Measurements from ENCODE around the gene ESR1. TPM values are rescaled to one million over a fixed set of nuclear protein-coding genes. Genes with fewer than 3 reads are reported as not detected.

Gene ESR1
- total and polyA plus RNA-seq, 7 experiments from 2014 or later: 0.59 to 5.2 (median 2.8) TPM

DNA sequence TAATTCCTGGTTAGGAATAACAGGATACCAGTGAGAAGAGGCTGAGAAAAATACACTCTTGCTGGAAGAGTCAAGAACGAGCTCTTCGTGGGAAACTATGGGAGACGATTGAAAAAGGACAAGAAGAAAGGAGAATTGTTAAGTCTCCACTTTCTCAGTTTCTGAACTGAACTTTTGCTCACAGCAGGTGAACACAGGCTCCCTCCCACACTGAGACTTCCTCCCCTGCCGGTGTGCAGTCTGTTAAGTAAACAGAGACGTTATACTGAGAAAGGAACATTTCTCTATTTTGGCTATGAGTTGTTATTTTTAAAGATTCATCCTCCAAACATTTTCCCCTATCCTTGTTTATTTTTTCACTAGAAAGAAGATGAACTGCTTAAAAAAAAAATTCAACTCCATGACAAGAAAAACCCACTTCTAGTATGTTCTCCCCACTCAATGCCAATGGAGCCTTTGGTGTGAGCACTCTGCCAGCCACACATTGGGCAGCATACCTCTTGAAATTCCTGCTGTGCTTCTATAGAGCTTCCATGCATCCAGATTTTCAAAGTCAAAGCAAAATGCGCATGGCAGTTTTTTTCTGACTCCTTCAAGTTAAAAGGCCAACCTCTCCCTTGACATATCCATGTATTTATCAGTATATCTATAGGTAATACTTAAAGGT is 250.5 kb downstream of the ESR1 start:
- no peaks in the 10 kb centered on the region for H3K4me1 ChIP-seq (ENCODE audit: control insufficient read depth in 2 of 2, insufficient read depth in 2 of 2, low read length in 2 of 2)
- no peaks in the 10 kb centered on the region for H3K9me3 ChIP-seq (ENCODE audit: control insufficient read depth in 2 of 3, low read length in 3 of 3)
- ChIA-PET POLR2A (no interaction called here), CTCF (no interaction called here)
- DNase-seq (no peak), ATAC-seq (no peak)
- H3K4me1 Mint-ChIP-seq: peaks cover 0 to 12% (median 3%) of the 10 kb centered on the region in 7 donors
- no peak overlapping the region for H3K27ac ChIP-seq (ENCODE audit: low read depth, low read length)
- no peaks in the 10 kb centered on the region for H3K36me3 ChIP-seq (ENCODE audit: control insufficient read depth in 2 of 3, insufficient read depth in 3 of 3, low read length in 3 of 3)
- H3K9me3 Mint-ChIP-seq: peaks cover 0 to 5% (median 0%) of the 10 kb centered on the region in 11 donors
- H3K36me3 Mint-ChIP-seq: peaks cover 0 to 19% (median 13%) of the 10 kb centered on the region in 5 donors
- intact Hi-C loops (cut with micrococcal nuclease): no loop called here
- peaks cover 0 to 4% of the 10 kb centered on the region in 2 donors for H3K27me3 ChIP-seq (ENCODE audit: control insufficient read depth in 2 of 2, insufficient read depth in 2 of 2, low read length in 2 of 2)
- no peak overlapping the region for H3K4me3 ChIP-seq (ENCODE audit: low read length)
- H3K4me3 Mint-ChIP-seq: no peak overlapping the region
- peaks cover 0 to 9% (median 6%) of the 10 kb centered on the region in 5 donors for H3K27me3 Mint-ChIP-seq
- no peak overlapping the region for H3K27ac Mint-ChIP-seq

DNA sequence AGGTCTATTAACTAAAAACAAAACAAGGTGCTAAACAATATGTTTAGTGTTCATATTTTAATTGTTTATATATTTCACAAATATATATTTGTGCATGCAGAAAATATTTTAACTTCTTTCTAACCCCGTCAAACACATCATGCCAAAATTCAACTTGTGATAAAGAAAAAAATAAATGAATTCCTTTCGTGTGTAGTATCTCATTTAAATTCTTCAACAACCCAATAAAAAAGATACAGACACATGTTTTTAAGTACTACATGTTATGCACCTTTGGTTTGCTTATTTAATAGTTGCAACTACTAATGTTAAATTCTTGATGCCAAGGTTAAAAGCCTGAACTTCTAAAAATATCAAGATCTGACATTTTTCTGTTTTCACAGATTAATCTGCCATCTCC is 252.4 kb downstream of the ESR1 start:
- ATAC-seq (no peak), DNase-seq (no peak)
- POLR2A ChIA-PET: no interaction called here
- intact Hi-C loops (cut with micrococcal nuclease): no loop called here
- no peaks in the 10 kb centered on the region for H3K9me3 ChIP-seq (ENCODE audit: control insufficient read depth in 2 of 3, low read length in 3 of 3)
- H3K4me1 Mint-ChIP-seq: peaks cover 0 to 15% (median 3%) of the 10 kb centered on the region in 7 donors
- no peak overlapping the region for H3K4me3 Mint-ChIP-seq
- H3K27ac Mint-ChIP-seq: no peak overlapping the region
- H3K4me3 ChIP-seq (ENCODE audit: low read length): no peak overlapping the region
- CTCF ChIA-PET: no interaction called here
- H3K9me3 Mint-ChIP-seq: peaks cover 0 to 5% (median 0%) of the 10 kb centered on the region in 11 donors
- H3K4me1 ChIP-seq (ENCODE audit: control insufficient read depth in 2 of 2, insufficient read depth in 2 of 2, low read length in 2 of 2): no peaks in the 10 kb centered on the region
- no peaks in the 10 kb centered on the region for H3K36me3 ChIP-seq (ENCODE audit: control insufficient read depth in 2 of 3, insufficient read depth in 3 of 3, low read length in 3 of 3)
- H3K27ac ChIP-seq (ENCODE audit: low read depth, low read length): no peak overlapping the region
- H3K27me3 Mint-ChIP-seq: peaks cover 0 to 9% (median 6%) of the 10 kb centered on the region in 5 donors
- peaks cover 0 to 4% of the 10 kb centered on the region in 2 donors for H3K27me3 ChIP-seq (ENCODE audit: control insufficient read depth in 2 of 2, insufficient read depth in 2 of 2, low read length in 2 of 2)
- H3K36me3 Mint-ChIP-seq: peaks cover 0 to 32% (median 16%) of the 10 kb centered on the region in 5 donors

DNA sequence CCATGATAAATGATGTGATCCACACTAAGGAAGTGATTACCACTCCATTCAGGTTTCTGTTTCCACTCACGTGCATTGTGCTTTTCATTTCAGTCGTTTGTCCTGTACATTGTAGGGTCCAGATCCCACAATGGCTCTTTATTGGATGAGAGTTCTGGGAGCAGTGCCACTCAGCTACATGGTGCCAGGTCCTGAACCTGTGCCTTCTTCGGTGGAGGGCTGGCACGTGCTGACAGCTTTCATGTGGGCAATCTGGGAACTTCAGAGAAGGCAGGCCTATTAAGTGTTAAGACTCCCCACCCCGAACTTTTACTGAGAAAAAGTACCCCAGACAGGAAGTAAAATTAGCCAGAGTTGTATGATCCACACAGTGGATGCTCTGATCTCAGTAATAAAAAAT is 255.0 kb downstream of the ESR1 start:
- peaks cover 0 to 36% (median 16%) of the 10 kb centered on the region in 5 donors for H3K36me3 Mint-ChIP-seq
- H3K27me3 Mint-ChIP-seq: peaks cover 0 to 9% (median 6%) of the 10 kb centered on the region in 5 donors
- no peaks in the 10 kb centered on the region for H3K4me1 ChIP-seq (ENCODE audit: control insufficient read depth in 2 of 2, insufficient read depth in 2 of 2, low read length in 2 of 2)
- H3K27ac Mint-ChIP-seq: no peak overlapping the region
- no peak overlapping the region for H3K4me3 Mint-ChIP-seq
- POLR2A ChIA-PET: no interaction called here
- H3K4me3 ChIP-seq (ENCODE audit: low read length): no peak overlapping the region
- H3K9me3 Mint-ChIP-seq: peaks cover 0 to 5% (median 0%) of the 10 kb centered on the region in 11 donors
- no peak overlapping the region for H3K27ac ChIP-seq (ENCODE audit: low read depth, low read length)
- H3K27me3 ChIP-seq (ENCODE audit: control insufficient read depth in 2 of 2, insufficient read depth in 2 of 2, low read length in 2 of 2): peaks cover 0 to 4% of the 10 kb centered on the region in 2 donors
- intact Hi-C loops (cut with micrococcal nuclease): no loop called here
- ATAC-seq (no peak), DNase-seq (no peak)
- CTCF ChIA-PET: no interaction called here
- no peaks in the 10 kb centered on the region for H3K9me3 ChIP-seq (ENCODE audit: control insufficient read depth in 2 of 3, low read length in 3 of 3)
- no peaks in the 10 kb centered on the region for H3K36me3 ChIP-seq (ENCODE audit: control insufficient read depth in 2 of 3, insufficient read depth in 3 of 3, low read length in 3 of 3)
- peaks cover 0 to 15% (median 3%) of the 10 kb centered on the region in 7 donors for H3K4me1 Mint-ChIP-seq

- H3K36me3 Mint-ChIP-seq: peaks cover 0 to 36% (median 16%) of the 10 kb centered on the region in 5 donors
- H3K27me3 Mint-ChIP-seq: peaks cover 0 to 7% (median 6%) of the 10 kb centered on the region in 5 donors
- Histone ChIP-seq H3K4me3 (ENCODE audit: low read length) (no peak overlapping the region), H3K27me3 (ENCODE audit: control insufficient read depth in 2 of 2, insufficient read depth in 2 of 2, low read length in 2 of 2) (peaks cover 0 to 4% of the 10 kb centered on the region in 2 donors), H3K36me3 (ENCODE audit: control insufficient read depth in 2 of 3, insufficient read depth in 3 of 3, low read length in 3 of 3) (no peaks in the 10 kb centered on the region), H3K27ac (ENCODE audit: low read depth, low read length) (no peak overlapping the region), H3K4me1 (ENCODE audit: control insufficient read depth in 2 of 2, insufficient read depth in 2 of 2, low read length in 2 of 2) (no peaks in the 10 kb centered on the region), H3K9me3 (ENCODE audit: control insufficient read depth in 2 of 3, low read length in 3 of 3) (no peaks in the 10 kb centered on the region)
- DNase-seq (no peak), ATAC-seq (no peak)
- peaks cover 0 to 5% (median 0%) of the 10 kb centered on the region in 11 donors for H3K9me3 Mint-ChIP-seq
- H3K27ac Mint-ChIP-seq: no peak overlapping the region
- intact Hi-C loops (cut with micrococcal nuclease): no loop called here
- ChIA-PET CTCF (no interaction called here), POLR2A (interaction anchor here (0.6 kb wide), 1 partner anchor 1298 kb away, joined by 3 read pairs; no protein-coding TSS in a partner anchor)
- no peak overlapping the region for H3K4me3 Mint-ChIP-seq
- peaks cover 0 to 11% (median 3%) of the 10 kb centered on the region in 7 donors for H3K4me1 Mint-ChIP-seq
These were observed 255.9 kb downstream of the ESR1 start for GRCh38 chr6:152063170-152063921.

DNA sequence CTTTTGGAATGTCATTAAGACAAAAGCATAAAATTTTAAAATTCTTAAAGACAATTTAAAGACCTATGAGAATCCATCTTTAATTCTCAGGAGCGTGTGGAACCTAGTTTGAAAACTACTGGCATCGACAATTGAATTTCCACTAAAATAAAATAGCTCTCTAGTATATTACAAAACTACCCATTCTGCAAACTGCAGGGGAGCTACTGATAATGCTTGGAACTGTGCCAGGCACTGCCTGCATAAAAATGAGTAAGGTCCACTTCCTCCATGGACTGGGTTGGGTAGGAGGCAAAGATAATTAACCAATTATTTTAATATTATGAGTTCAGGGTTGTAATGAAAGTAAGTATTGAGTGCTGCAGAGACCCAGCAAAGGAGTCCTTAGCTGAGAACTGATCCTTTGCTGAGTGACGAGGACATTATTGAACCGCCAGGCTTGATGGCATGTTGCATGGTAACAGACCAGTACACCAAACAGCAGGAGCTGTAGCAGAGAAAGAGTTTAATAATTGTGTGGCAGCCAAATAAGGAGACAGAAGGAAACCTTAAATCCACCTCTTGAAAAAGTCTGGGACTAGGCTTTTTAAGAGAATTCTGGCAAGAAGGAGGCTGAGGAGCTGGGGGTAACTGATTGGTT is 261.3 kb downstream of the ESR1 start:
- no peaks in the 10 kb centered on the region for H3K27me3 ChIP-seq (ENCODE audit: control insufficient read depth in 2 of 2, insufficient read depth in 2 of 2, low read length in 2 of 2)
- CTCF ChIA-PET: no interaction called here
- peaks cover 0 to 3% (median 0%) of the 10 kb centered on the region in 5 donors for H3K27me3 Mint-ChIP-seq
- no peaks in the 10 kb centered on the region for H3K9me3 ChIP-seq (ENCODE audit: control insufficient read depth in 2 of 3, low read length in 3 of 3)
- H3K4me3 ChIP-seq (ENCODE audit: low read length): no peak overlapping the region
- POLR2A ChIA-PET: no interaction called here
- H3K36me3 ChIP-seq (ENCODE audit: control insufficient read depth in 2 of 3, insufficient read depth in 3 of 3, low read length in 3 of 3): no peaks in the 10 kb centered on the region
- DNase-seq (no peak), ATAC-seq (no peak)
- H3K4me3 Mint-ChIP-seq: no peak overlapping the region
- no peak overlapping the region for H3K27ac Mint-ChIP-seq
- H3K4me1 ChIP-seq (ENCODE audit: control insufficient read depth in 2 of 2, insufficient read depth in 2 of 2, low read length in 2 of 2): no peaks in the 10 kb centered on the region
- no peak overlapping the region for H3K27ac ChIP-seq (ENCODE audit: low read depth, low read length)
- H3K4me1 Mint-ChIP-seq: no peaks in the 10 kb centered on the region
- intact Hi-C loops (cut with micrococcal nuclease): no loop called here
- H3K36me3 Mint-ChIP-seq: peaks cover 0 to 17% (median 4%) of the 10 kb centered on the region in 5 donors
- no peaks in the 10 kb centered on the region for H3K9me3 Mint-ChIP-seq

- H3K4me3 ChIP-seq (ENCODE audit: low read length): no peak overlapping the region
- CTCF ChIA-PET: no interaction called here
These were observed 263.1 kb downstream of the ESR1 start for GRCh38 chr6:152070556-152070955.

More at GRCh38 chr6:152070556-152070955, 263.1 kb downstream of the ESR1 start:
- Histone ChIP-seq H3K9me3 (ENCODE audit: control insufficient read depth in 2 of 3, low read length in 3 of 3) (no peaks in the 10 kb centered on the region), H3K36me3 (ENCODE audit: control insufficient read depth in 2 of 3, insufficient read depth in 3 of 3, low read length in 3 of 3) (no peaks in the 10 kb centered on the region), H3K27ac (ENCODE audit: low read depth, low read length) (no peak overlapping the region), H3K27me3 (ENCODE audit: control insufficient read depth in 2 of 2, insufficient read depth in 2 of 2, low read length in 2 of 2) (no peaks in the 10 kb centered on the region), H3K4me1 (ENCODE audit: control insufficient read depth in 2 of 2, insufficient read depth in 2 of 2, low read length in 2 of 2) (no peaks in the 10 kb centered on the region)
- intact Hi-C loops (cut with micrococcal nuclease): no loop called here
- POLR2A ChIA-PET: no interaction called here
- Mint-ChIP-seq H3K27ac (no peak overlapping the region), H3K36me3 (peaks cover 0 to 18% (median 14%) of the 10 kb centered on the region in 5 donors), H3K27me3 (peaks cover 0 to 6% (median 3%) of the 10 kb centered on the region in 5 donors), H3K4me3 (no peak overlapping the region), H3K4me1 (no peaks in the 10 kb centered on the region), H3K9me3 (peaks cover 4 to 14% (median 10%) of the 10 kb centered on the region in 11 donors)
- DNase-seq: no peak
- ATAC-seq: no peak

All from naive thymus-derived CD4-positive, alpha-beta T cell (primary cell).